H1 (cell line): Measurements from ENCODE around the gene VAT1L.

Experiments
- EP300 ChIP-seq, 2 experiments: IDR thresholded peaks; 1 replicate in 1 of 2; 2 replicates in 1 of 2; pipeline ENCODE4 v1.6.1; 2011 to 2012; ENCODE audit warnings: low read depth in 2 of 2, low read length in 2 of 2, mild to moderate bottlenecking in 2 of 2, borderline replicate concordance in 1 of 2, inconsistent platforms in 1 of 2, moderate library complexity in 1 of 2
- EZH2 ChIP-seq: fragments of 200-600 bp; sonication (generic); IDR thresholded peaks from 2 replicates; pipeline ENCODE4 v1.7.1; 2012; ENCODE audit warnings: low read depth, mild to moderate bottlenecking, moderate library complexity, low read length, inconsistent platforms; ENCODE audit not compliant: severe bottlenecking
- JUN ChIP-seq: IDR thresholded peaks from 2 replicates; pipeline ENCODE4 v1.6.1; 2011; ENCODE audit warnings: low read depth, mild to moderate bottlenecking, improper control_type of control experiment, low read length
- POLR2A ChIP-seq, 2 experiments: IDR thresholded peaks; 1 replicate in 1 of 2; 2 replicates in 1 of 2; pipeline ENCODE4 v1.6.1; 2011; ENCODE audit warnings: low read depth in 2 of 2, low read length in 2 of 2, mild to moderate bottlenecking in 2 of 2; ENCODE audit errors: control extremely low read depth in 1 of 2
- POLR2AphosphoS5 ChIP-seq: IDR thresholded peaks from 2 replicates; pipeline ENCODE4 v1.6.1; 2011; ENCODE audit warnings: low read depth, low read length
- POU5F1 ChIP-seq: IDR thresholded peaks from 2 replicates; pipeline ENCODE4 v1.6.1; 2011; ENCODE audit warnings: low read depth, mild to moderate bottlenecking, low read length, moderate library complexity
- RAD21 ChIP-seq, 2 experiments: IDR thresholded peaks in 1 of 2; conservative IDR thresholded peaks in 1 of 2; 2 replicates each; pipeline ENCODE4 v1.6.1; 2011; ENCODE audit warnings: low read depth in 2 of 2, low read length in 2 of 2, improper control_type of control experiment in 1 of 2, inconsistent platforms in 1 of 2, mild to moderate bottlenecking in 1 of 2, moderate library complexity in 1 of 2
- SP2 ChIP-seq: IDR thresholded peaks from 2 replicates; pipeline ENCODE4 v1.6.1; 2012; ENCODE audit warnings: mild to moderate bottlenecking, low read length, inconsistent platforms
- SRF ChIP-seq: IDR thresholded peaks from 2 replicates; pipeline ENCODE4 v1.6.1; 2011; ENCODE audit warnings: mild to moderate bottlenecking, low read depth, low read length, moderate library complexity
- TAF1 ChIP-seq: IDR thresholded peaks from 2 replicates; pipeline ENCODE4 v1.6.1; 2011; ENCODE audit warnings: mild to moderate bottlenecking, low read depth, low read length
- TBP ChIP-seq: IDR thresholded peaks from 2 replicates; pipeline ENCODE4 v1.6.1; 2011; ENCODE audit warnings: low read depth, low read length, improper control_type of control experiment
- TCF12 ChIP-seq: IDR thresholded peaks from 2 replicates; pipeline ENCODE4 v1.6.1; 2011; ENCODE audit warnings: low read depth, mild to moderate bottlenecking, low read length
- TF ChIP-seq, protein P1 (sequence below), 3 experiments: IDR thresholded peaks; 1 replicate in 2 of 3; 2 replicates in 1 of 3; pipeline versions ENCODE4 v1.5.1 to v1.6.1; 2011; ENCODE audit warnings: low read length in 3 of 3, mild to moderate bottlenecking in 3 of 3, inconsistent platforms in 2 of 3, low read depth in 1 of 3, moderate library complexity in 1 of 3; ENCODE audit not compliant: insufficient read depth in 1 of 3; ENCODE audit errors: control extremely low read depth in 1 of 3
- TF ChIP-seq, protein P2 (sequence below): IDR thresholded peaks from 2 replicates; pipeline ENCODE4 v1.6.1; 2011; ENCODE audit warnings: low read length, improper control_type of control experiment

DNA sequence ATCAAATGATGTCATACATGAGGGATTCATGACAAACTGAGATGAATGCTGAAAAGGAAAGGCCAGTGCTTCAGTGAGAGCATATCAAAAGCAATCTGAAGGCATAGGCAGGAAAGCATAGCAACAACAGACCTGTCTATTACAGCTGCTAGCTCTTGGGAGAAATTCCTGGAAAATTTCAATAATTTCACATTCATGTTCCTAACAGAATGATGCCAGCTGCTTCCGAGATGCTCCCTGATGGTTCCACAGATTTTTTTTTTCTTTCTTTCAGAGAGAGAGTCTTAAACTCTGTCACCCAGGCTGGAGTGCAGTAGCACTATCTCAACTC is 183.7 kb downstream of the VAT1L start:
- TF ChIP-seq RAD21 (IDR thresholded peaks at IDR 0.05 in 1 of 2, conservative IDR thresholded peaks at IDR 0.05 in 1 of 2; ENCODE audit: low read depth in 2 of 2, low read length in 2 of 2), result no peak
- TF ChIP-seq EP300 (IDR thresholded peaks at IDR 0.05; ENCODE audit: borderline replicate concordance in 1 of 2, low read depth in 2 of 2, low read length in 2 of 2), result no peak
- TF ChIP-seq, protein P1, sequence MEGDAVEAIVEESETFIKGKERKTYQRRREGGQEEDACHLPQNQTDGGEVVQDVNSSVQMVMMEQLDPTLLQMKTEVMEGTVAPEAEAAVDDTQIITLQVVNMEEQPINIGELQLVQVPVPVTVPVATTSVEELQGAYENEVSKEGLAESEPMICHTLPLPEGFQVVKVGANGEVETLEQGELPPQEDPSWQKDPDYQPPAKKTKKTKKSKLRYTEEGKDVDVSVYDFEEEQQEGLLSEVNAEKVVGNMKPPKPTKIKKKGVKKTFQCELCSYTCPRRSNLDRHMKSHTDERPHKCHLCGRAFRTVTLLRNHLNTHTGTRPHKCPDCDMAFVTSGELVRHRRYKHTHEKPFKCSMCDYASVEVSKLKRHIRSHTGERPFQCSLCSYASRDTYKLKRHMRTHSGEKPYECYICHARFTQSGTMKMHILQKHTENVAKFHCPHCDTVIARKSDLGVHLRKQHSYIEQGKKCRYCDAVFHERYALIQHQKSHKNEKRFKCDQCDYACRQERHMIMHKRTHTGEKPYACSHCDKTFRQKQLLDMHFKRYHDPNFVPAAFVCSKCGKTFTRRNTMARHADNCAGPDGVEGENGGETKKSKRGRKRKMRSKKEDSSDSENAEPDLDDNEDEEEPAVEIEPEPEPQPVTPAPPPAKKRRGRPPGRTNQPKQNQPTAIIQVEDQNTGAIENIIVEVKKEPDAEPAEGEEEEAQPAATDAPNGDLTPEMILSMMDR (IDR thresholded peaks at IDR 0.05; ENCODE audit: control extremely low read depth in 1 of 3, insufficient read depth in 1 of 3, low read depth in 1 of 3, low read length in 3 of 3), result no peak
- TF ChIP-seq TAF1, result no peak
- no peak for TF ChIP-seq JUN
- no peak for TF ChIP-seq POLR2AphosphoS5
- TF ChIP-seq, protein P2, sequence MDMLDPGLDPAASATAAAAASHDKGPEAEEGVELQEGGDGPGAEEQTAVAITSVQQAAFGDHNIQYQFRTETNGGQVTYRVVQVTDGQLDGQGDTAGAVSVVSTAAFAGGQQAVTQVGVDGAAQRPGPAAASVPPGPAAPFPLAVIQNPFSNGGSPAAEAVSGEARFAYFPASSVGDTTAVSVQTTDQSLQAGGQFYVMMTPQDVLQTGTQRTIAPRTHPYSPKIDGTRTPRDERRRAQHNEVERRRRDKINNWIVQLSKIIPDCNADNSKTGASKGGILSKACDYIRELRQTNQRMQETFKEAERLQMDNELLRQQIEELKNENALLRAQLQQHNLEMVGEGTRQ, result no peak
- no peak for TF ChIP-seq POLR2A (IDR thresholded peaks at IDR 0.05; ENCODE audit: control extremely low read depth in 1 of 2, low read depth in 2 of 2, low read length in 2 of 2)
- no peak for TF ChIP-seq TCF12
- no peak for TF ChIP-seq SP2
- TF ChIP-seq SRF, result no peak
- no peak for TF ChIP-seq EZH2
- no peak for TF ChIP-seq TBP
- TF ChIP-seq POU5F1, result no peak
